ENCODE data around the gene INPP5B.
A peak's percentile ranks its signal among the peaks of the same experiment; 100 is the strongest.

Gene INPP5B

DNA sequence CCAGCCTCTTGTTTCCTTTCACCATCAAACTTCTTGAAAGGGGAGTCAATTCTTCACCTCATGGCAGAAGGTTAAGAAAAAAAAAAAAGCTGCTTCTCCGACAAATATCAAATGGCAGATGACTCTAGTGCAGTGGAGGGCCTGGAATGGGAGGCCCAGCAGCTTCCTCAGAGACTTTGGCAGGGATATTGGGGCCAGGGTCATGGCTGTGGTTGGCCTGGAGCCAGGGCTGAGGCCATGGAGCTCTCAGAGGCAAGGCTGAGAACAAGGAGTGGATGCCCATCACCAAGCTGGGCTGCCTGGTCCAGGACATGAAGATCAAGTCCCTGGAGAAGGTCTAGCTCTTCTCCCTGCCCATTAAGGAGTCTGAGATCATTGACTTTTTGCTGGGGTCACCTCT is 106.1 kb downstream of the INPP5B start:
- DNase-seq (ENCODE audit: low spot score) = no peak

DNA sequence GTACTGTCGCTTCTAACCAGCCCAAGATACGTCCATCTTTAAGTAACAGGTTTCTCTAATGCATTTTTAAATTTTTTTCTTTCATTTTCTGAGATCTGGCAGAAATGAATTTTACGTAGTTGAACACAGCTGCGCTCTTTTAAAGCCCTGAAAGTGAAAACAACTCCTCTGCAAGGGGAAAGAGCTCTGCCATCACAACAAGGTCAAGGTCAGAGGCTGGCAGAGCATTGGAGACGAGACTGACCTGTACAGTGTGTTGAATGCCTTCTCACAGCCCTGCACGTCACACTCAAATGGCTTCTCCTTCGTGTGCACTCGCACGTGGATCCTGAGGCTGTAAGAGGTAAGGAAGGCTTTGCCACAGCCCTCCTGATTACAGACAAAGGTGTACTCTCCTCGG is 107.2 kb downstream of the INPP5B start:
- no peak for DNase-seq (ENCODE audit: low spot score)

DNA sequence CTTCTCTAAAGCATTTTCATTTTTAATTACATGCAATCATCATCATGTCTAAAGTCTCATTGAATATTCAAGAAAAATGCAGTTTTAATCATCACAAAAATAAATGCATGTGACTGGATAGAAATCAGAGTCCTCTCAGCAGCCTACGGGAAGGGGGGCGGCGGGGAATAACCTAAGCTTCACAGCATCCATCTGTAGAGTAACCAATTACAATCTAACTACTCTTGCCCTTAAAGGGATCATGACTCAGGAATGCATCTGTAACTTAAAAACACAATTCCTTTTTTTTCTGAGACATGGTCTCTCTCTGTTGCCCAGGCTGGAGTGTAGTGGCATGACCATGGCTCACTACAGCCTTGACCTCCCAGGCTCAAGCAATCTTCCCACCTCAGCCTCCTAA is 110.1 kb downstream of the INPP5B start:
- DNase-seq (ENCODE audit: low spot score) = no peak

DNA sequence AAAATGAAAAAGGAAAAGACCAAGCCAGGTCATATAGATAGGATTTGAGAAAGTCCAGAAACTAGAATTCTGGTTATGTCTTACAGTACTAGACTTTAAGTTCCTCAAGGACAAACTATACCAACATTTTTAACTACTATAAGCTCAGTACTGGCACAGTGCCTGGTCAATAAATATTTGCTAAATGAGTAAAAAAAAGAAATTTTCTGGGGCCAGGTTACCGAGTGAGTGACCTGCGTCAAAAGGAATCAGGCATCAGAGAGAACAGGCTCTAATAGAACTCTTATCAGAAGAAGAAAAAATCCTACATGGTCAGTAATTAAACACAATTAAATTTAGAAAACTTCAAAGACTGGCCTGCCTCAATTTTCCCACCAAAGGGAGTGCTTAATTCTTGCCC is 115.0 kb downstream of the INPP5B start:
- DNase-seq (ENCODE audit: low spot score) = no peak

DNA sequence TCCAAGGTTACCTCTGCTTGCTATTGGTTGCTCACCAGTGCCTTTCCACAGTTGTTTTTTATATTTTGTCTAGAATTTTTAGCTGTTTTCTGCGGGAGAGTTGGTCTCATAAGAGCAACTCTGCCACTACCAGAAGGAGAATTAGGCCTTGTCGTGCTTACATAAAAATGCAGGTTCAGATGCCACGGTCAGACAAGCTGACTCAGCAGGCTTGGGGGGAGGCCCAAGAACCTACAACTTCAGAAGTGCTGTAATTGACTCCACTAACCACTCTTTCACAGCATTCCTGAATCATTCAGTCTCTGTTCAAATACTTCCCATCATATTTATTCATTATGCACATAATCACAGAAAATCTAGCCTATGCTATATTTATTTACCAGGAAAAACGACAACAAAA is 115.7 kb downstream of the INPP5B start:
- no peak for DNase-seq (ENCODE audit: low spot score)

DNA sequence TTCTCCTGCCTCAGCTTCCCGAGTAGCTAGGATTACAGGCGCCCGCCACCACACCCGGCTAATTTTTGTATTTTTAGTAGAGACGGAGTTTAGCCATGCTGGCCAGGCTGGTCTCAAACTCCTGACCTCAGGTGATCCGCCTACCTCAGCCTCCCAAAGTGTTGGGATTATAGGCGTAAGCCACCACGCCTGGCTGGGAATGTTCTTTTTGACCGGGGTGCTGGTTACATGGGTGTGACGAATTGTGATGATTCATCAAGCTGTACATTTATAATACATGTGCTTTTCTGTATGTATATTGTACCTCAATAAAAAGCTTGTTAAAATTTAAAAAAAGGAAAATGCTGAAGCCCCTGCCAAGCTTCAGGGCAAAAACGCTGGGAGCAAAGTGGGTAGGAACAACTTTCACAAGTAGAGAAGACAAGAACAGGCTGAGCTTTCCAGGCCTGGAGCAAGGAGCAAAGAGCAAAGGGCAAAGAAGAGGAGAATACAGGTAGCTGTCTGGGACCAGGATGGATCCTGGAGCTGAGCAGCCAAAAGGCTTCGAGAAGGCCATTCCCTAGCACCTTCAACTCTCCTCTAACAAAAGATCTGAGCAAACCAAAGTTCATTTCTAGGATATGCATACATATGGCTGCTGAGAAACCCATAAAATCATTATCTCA is 118.3 kb downstream of the INPP5B start:
- no peak for DNase-seq (ENCODE audit: low spot score)

DNA sequence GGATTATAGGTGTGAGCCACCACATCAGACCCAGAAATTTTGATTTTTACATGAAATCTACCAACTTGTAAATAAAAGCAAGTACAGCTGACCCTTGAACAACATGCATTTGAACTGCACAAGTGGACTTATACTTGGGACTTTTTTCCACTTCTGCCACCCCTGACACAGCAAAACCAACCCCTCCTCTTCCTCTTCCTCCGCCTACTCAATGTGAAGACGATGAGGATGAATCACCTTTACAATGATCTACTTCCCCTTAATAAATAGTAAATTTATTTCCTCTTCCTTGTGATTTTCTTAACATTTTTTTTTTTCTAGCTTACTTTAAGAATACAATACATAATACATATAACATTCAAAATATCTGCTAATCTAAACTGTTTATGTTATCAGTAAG is 121.3 kb downstream of the INPP5B start:
- no peak for DNase-seq (ENCODE audit: low spot score)

DNA sequence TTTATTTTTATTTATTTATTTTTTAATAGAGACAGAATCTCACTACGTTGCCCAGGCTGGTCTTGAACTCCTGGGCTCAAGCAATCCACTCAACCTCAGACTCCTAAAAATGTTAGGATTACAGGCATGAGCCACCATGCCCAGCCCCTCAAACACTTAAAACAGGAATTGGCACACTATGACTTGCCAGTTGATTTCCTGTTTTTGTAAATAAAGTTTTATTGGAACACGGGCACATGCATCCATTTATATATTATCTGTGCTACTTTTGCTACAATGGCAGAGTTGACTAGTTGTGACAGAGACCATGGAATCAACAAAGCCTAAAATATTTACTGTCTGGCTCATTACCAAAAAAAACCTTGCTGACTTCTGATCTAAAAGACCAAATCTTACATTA is 122.9 kb downstream of the INPP5B start:
- DNase-seq (ENCODE audit: low spot score) = no peak

DNA sequence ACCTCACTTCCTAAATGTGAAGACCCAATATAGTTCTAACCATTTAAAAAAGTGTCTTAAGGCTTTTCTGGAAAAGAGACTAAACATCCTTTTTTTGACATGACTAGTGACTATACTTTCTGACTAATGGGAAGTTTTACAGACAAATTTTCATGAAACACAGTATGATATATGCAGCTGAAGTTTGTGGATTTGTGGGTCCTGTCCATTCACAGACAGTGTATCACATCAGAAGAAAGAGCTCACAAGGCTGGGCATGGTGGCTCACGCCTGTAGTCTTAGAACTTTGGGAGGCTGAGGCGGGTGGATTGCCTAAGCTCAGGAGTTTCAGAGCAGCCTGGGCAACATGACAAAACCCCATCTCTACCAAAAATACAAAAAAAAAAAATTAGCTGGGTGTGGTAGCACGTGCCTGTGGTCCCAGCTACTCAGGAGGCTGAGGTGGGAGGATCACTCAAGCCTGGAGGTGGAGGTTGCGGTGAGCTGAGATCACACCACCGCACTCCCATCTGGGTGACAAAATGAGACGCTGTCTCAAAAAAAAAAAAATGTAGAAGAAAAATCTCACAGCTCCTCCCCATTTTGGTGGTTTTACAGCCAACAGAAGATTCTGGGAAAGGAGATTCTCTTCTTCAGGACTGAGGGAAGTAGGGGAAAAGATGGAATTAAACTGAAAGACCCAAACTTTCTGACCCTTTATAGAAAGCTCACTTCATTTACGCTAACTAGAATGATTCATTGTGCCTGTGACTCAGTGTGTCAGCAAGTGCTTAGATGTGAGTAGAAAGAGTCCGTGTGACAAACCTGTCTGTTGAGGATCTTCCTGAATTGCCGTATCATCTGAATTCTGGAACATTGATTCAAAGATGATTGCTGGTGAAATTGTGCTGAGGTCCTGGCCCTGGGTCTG is 123.7 kb downstream of the INPP5B start:
- no peak for DNase-seq (ENCODE audit: low spot score)

DNA sequence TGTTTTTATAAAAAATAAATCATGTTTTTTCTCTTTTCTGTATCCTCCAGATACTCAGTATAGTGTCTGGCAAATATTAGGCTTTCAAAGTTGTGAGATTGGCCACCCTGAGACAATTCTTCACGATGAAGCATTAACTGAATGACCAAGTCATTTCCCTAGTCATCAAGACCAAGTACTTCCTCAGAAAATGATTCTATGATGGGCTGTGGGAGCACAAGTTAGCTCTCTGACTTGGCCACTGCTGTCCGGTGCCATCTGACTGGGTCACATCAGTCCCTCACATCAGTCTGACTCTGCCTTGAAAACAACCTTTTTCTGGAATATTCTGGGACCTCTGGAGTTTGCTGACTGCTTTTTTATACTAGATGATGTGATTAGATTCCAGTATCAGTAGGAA is 125.4 kb downstream of the INPP5B start:
- no peak for DNase-seq (ENCODE audit: low spot score)

DNA sequence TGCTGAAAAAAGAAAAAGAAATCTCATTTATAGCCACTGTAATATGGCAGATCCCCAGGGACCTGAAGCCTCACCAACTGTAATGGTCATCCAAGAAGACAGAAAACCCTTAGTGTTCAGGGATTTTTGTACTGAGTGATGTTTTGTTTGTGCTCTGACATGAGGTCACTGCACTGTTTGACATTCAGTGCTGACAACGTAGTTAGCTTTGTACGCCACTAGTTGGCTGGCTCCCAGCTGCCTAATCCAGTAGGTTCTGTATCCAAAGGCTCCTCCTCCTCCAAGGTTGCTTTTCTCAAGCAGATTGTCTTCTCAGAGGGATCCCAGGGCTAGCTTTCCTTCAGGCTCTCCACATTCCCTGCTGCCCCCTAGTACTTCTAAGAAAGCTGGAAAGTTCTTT is 129.4 kb downstream of the INPP5B start:
- no peak for DNase-seq (ENCODE audit: low spot score)

DNA sequence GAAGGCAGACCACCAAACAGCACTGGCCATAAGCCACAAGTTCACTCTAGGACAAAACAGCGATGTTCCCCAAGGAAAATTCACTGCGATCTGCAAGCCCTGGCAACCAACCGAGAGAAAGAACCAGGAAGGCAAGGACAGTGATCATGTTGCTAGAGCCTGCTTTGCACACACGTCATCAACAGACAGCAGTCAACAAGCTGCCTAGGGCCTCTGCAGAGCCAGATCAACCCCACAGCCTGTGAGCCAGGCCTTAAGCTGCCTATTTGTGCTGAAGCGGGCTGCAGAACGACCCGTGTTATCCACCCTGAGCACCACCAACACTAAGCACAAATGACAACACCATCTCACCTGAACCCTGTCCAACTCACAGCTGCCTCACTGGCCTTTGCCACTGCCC is 132.6 kb downstream of the INPP5B start:
- DNase-seq (ENCODE audit: low spot score) = no peak

DNA sequence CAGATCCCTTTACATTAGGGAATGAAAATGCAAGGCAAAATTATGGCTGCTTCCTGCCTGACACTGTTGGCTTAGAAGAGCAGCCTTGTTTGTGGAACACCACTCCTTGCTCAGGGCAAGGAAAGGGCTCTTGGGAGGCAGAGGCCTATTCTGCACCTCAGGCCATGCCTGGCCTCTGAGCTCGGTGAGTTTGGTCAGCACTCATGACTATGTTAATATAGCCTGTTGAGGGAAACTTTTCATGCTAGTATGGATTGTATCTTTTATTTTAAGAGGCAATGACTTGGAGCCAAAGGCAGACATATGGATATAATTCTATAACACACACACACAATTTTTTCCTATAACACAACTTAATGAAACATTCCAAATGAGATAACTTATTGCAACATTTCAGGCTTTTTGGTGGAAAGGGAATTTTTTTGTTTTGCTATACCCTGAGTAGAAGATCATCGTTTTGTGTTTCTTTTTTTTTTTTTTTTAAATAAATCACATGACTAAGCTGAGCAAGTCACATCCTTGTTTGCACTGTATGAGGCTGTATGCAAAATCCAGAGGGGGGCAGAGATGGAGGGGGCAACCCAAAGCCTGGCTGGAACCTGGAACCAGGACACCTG is 133.2 kb downstream of the INPP5B start:
- DNase-seq (ENCODE audit: low spot score) = no peak

DNA sequence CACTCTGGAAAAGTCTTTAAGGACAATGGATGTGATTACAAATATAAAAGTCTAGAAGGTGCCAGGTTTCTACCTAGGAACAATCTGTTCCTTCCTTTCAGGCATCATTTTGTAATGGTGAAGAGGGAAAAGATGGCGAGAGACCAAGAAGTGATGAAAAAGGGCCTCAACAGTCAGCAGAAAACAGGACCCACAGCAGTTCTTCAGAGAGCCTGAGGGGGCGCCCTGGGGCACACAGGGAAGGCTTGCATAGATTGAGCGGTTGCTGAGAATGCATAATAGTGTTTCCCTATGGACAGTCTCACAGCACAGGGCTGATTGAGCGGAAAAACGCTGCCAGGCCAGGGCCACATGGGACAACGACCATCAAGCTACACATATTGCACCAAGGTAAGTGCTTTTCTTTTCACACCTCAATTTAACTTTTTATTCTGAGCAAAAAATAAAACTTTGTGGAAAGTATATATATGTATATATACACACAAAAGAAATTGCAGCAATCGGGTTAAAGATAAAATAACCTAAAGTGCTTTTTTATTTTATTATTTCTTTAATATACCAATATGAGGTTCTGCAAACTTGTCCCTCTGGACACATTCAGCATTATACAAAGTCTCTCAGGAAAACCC is 135.7 kb downstream of the INPP5B start:
- DNase-seq (ENCODE audit: low spot score) = peak; percentile 72

Small RNAs within 50 kb of the gene (small RNA-seq; reads per million reads assigned to genes)
- 0 reads per million in 2 experiments for gene RF00017
- gene RF00092 = 0 reads per million in 2 experiments
- 0 to 0.03 reads per million in 2 experiments for gene RNU6-510P
- gene RNU6-584P = 0 reads per million in 2 experiments

Measured in SK-N-DZ (cell line).